Omental fat pad (tissue), 4 donors: Measurements from ENCODE around the gene PIGB. TPM values are rescaled to one million over a fixed set of nuclear protein-coding genes. Genes with fewer than 3 reads are reported as not detected.

Source experiments
- ATAC-seq: fragments of 150-250 bp; one replicate; pipeline ENCODE4 v1.9.1; 2016; ENCODE audit warnings: mild to moderate bottlenecking, moderate library complexity; ENCODE audit not compliant: low FRiP score
- DNase-seq: peaks from one replicate; pipeline ENCODE4 v3.0.0-alpha.2; 2019; ENCODE audit warnings: low spot score
- total RNA-seq, 4 donors: library from RNA; depleted of rRNA; stranded (reverse); fragments of >200 nt; gene quantifications; one replicate each; pipeline ENCODE4 v1.1.0, GENCODE V29; 2016
- TF ChIP-seq, protein P1 (sequence below), 3 donors: fragments of 450-650 bp; IDR thresholded peaks; one replicate each; pipeline ENCODE4 v1.5.1; 2016 to 2017; ENCODE audit warnings: antibody characterized with exemption in 3 of 3, mild to moderate bottlenecking in 3 of 3, moderate library complexity in 2 of 3

Gene PIGB
- total RNA-seq, 4 donors from 2014 or later, result 8.2 to 14.5 (median 11.1) TPM

- ATAC-seq (no peak), DNase-seq (no peak)
- TF ChIP-seq, protein P1, sequence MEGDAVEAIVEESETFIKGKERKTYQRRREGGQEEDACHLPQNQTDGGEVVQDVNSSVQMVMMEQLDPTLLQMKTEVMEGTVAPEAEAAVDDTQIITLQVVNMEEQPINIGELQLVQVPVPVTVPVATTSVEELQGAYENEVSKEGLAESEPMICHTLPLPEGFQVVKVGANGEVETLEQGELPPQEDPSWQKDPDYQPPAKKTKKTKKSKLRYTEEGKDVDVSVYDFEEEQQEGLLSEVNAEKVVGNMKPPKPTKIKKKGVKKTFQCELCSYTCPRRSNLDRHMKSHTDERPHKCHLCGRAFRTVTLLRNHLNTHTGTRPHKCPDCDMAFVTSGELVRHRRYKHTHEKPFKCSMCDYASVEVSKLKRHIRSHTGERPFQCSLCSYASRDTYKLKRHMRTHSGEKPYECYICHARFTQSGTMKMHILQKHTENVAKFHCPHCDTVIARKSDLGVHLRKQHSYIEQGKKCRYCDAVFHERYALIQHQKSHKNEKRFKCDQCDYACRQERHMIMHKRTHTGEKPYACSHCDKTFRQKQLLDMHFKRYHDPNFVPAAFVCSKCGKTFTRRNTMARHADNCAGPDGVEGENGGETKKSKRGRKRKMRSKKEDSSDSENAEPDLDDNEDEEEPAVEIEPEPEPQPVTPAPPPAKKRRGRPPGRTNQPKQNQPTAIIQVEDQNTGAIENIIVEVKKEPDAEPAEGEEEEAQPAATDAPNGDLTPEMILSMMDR (IDR thresholded peaks at IDR 0.05), result no peak
Observed at GRCh38 chr15:55357774-55358173, 38.8 kb downstream of the PIGB start.

GRCh38 chr15:55358471-55358870 lies 39.4 kb downstream of the PIGB start:
- no peak for DNase-seq
- TF ChIP-seq, protein P1 (IDR thresholded peaks at IDR 0.05), result no peak
- no peak for ATAC-seq

GRCh38 chr15:55360256-55360655 lies 41.2 kb downstream of the PIGB start:
- ATAC-seq (no peak), DNase-seq (no peak)
- TF ChIP-seq, protein P1 (IDR thresholded peaks at IDR 0.05), result no peak

GRCh38 chr15:55361048-55361447 lies 42.0 kb downstream of the PIGB start:
- ATAC-seq, result no peak
- TF ChIP-seq, protein P1 (IDR thresholded peaks at IDR 0.05), result no peak
- DNase-seq, result no peak

GRCh38 chr15:55362641-55363040 lies 43.6 kb downstream of the PIGB start:
- TF ChIP-seq, protein P1 (IDR thresholded peaks at IDR 0.05), result no peak
- ATAC-seq, result no peak
- DNase-seq, result no peak

DNA sequence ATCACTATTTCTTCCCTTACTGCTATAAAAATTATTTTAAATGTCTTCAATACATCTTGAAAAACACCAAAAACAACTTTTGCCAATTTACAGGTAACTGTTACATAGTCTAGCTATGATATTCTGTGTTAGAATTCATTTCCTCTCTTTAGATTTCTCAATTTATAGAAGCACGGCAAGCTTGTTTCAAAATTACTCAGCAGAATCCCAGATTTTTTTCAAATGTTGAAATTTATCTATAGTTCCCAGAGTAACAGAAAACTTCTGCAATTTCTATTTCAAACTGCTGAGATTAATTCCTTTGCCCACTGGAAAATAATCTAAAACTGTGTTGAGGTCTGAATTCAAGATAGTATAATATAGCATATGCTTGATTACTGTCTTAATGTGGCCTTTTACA lies 48.0 kb downstream of the PIGB start:
- no peak for DNase-seq
- TF ChIP-seq, protein P1 (IDR thresholded peaks at IDR 0.05), result no peak
- ATAC-seq, result no peak

- TF ChIP-seq, protein P1 (IDR thresholded peaks at IDR 0.05), result no peak
- ATAC-seq (no peak), DNase-seq (no peak)
Observed at GRCh38 chr15:55372701-55373440, 53.8 kb downstream of the PIGB start.
